HG03095 (cell line): ENCODE data around the gene TMEM221.
"Not testable (repeated sequence)": the region's sequence is repeated elsewhere in the genome, so short reads cannot be mapped to it uniquely, and the experiment has no call there.

Experiments
- ATAC-seq: cut with Tn5 transposase; IDR thresholded peaks from one replicate; pipeline ENCODE4 v1.9.1; 2021; ENCODE audit warnings: moderate library complexity; ENCODE audit not compliant: unreplicated experiment

The TMEM221 gene

DNA sequence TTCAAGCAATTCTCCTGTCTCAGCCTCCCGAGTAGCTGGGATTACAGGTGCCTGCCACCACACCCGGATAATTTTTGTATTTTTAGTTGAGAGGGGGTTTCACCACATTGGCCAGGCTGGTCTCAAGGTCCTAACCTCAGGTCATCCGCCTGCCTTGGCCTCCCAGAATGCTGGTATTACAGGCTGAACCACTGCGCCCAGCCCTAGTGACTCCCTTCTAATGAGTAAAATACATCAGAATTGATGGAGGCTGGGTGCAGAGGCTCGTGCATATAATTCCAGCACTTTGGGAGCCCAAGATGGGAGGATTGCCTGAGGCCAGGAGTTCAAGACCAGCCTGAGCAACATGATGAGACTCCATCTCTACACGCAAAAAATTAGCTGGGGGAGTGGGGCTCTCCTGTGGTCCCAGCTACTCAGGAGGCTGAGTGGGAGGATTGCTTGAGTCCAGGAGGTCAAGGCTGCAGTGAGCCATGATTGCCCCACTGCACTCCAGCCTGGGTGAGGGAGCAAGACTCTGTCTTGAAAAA lies 26.6 kb upstream of the TMEM221 start:
- ATAC-seq: not testable (repeated sequence)

GRCh38 chr19:17473041-17473440 lies 24.6 kb upstream of the TMEM221 start:
- no peak for ATAC-seq

GRCh38 chr19:17471410-17472125 lies 23.1 kb upstream of the TMEM221 start:
- ATAC-seq: no peak

DNA sequence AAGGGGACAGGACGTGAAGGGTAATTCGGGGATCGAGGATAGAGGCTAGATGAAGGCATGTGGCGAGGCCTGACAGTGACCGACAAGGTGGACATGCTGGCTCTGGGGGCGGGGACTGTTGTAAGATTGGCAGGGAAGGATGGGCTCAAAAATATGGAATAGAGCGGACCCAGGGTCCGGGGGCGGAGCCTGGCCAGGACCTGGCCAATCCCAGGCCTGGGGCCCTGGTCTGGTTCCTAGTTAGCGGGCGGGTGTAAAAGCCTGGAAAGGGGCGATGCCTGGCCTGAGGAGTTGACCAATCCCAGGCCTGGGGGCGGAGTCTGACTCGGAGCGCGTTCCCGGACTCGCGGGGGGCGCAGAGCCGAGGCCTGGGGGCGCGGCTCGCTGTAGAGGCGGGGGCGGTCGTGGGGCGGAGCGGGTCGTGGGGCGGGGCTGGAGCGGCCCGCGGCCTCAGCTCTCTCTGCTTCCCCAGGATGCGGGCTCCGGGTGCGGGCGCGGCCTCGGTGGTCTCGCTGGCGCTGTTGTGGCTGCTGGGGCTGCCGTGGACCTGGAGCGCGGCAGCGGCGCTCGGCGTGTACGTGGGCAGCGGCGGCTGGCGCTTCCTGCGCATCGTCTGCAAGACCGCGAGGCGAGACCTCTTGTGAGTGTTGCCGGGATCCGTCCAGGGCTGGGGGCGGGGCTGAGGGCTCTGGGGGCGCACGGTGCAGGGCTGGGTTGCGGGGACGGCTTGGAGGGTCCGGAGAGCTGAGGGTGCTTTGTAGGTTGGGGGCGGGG lies 21.8 kb upstream of the TMEM221 start, which contains the start of gene SLC27A1:
TSS of gene SLC27A1 (plus strand) at position 457 of the 774 bp plus-strand sequence. CDS start at position 474, 17 bp downstream.
- peak; percentile 76 for ATAC-seq

DNA sequence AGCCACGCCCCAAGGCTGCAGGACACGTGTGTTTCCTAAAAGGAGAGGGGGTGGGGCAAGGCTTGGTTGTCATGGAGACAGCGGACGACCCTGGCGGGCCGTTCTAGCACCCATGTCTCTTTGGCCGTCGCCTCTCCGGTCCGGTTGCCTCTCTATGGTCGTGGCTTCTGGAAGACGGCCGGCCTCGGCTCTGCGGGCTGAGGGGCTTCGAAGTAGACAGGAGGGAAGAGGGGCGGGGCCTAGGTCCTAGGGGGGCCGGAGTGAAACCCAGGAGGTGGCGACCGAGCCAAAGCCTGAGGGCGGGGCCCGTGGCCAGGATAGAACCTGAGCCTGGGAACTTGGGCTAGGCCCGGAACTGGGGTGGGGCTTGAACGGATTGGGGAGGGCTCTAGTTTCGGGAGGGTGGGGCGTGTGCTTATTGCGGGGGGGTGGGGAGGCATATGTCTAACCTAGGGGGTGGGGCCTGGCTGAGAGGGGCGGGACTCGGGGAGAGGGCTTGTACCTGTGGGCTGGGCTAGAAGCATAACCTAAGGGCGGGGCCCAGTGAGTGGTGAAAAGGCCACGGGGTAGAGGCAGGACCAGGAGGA lies 21.1 kb upstream of the TMEM221 start:
- ATAC-seq: peak; percentile 43

- no peak for ATAC-seq
Measured at GRCh38 chr19:17469092-17469480, 20.6 kb upstream of the TMEM221 start.

- no peak for ATAC-seq
Measured at GRCh38 chr19:17468302-17469091, 20.0 kb upstream of the TMEM221 start.

DNA sequence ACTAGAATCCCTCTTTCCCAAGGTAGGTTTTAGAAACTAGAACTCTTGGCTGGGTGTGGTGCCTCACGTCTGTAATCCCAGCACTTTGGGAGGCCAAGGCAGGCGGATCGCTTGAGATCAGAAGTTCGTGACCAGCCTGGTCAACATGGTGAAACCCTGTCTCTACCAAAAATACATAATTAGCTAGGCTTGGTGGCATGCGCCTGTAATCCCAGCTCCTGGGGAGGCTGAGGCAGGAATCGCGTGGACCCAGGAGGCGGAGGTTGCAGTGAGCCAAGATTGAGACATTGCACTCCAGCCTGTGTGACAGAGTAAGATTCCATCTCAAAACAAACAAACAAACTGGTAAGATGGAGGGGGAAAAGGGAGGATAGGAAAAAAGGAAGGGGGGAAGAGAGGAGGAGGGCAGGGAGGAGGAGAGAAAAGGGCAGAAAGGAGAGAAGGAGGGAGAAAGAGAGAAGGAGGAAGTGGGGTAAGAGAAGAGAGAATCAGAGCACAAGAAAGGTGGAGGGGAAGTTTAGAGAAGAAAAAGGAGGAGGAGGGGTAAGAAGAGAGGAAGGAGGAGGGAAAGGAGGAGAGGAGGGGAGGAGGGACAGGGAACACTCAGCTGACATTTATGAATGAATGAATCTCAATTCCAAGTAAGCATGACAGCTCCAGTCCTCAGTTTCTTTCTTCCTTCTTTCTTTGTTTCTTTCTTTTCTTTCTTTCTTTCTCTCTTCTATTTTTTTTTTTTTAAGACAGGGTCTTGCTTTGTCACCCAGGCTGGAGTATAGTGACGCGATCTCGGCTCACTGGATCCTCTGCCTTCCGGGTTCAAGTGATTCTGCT lies 19.2 kb upstream of the TMEM221 start:
- ATAC-seq: no peak

DNA sequence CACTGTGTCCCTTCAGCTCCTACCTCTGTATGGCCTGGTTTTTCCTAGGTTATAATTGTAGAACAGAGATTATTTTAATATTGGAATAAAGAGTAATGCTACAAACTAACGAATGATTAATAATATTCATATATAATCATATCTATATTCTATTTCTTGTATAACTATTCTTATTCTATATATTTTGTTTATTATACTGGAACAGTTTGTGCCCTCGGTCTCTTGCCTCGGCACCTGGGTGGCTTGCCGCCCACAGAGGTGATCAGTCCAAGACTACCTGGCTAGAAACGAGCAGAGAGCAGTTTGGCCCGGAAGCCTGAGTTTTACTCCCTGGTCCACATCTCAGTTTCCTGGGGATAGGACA lies 18.0 kb upstream of the TMEM221 start:
- ATAC-seq: no peak

- no peak for ATAC-seq
Measured at GRCh38 chr19:17460372-17461230, 12.1 kb upstream of the TMEM221 start, which contains the start of gene NXNL1. TSS of gene NXNL1 (minus strand) at chr19:17460926. CDS start at chr19:17460869, 57 bp downstream.

GRCh38 chr19:17458970-17459369 lies 10.5 kb upstream of the TMEM221 start:
- no peak for ATAC-seq

DNA sequence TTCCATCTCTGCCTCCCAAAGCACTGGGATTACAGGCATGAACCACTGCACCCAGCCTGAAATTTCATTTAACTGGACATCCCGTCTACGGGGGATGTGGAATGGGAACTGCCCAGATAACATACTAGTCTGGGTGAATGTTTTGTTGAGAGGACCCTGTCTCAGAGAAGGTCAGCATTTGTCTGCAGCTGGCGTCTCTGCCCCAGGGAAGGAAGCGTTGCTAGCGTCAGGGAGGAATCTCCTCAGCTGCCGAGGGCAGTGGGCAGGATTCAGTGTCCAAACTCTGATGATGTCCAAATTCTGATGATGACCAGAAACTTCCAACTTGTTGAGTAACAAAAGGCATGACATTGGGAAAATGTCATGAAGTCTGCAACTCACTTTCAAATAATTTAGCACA lies 9.1 kb upstream of the TMEM221 start:
- ATAC-seq: no peak

GRCh38 chr19:17456127-17456526 lies 7.7 kb upstream of the TMEM221 start:
- ATAC-seq: no peak

GRCh38 chr19:17455308-17456123 lies 7.0 kb upstream of the TMEM221 start:
- ATAC-seq: no peak

DNA sequence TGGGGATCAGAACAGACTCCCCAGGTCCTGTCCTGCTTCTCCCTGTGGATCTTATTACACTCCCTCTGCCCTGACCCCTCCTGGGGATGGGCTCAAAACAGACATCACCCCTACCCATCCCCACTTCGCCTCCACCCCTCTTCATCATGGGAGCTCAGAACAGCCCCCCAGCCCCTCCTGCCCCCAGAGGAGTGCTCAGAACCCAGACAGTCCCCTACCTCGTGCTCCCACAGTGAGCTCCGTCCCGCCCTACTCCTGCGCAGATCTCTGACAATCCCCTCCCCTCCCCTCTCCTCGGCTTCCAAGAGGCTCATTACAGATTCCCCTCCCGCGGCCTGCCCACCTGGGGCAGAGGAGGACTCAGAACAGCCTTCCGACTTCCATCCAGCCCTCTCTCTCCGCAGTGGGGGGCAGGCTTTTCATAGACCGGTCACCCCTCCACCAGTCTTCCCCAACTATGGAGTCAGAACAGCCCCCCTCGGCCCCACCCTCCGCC lies 6.2 kb upstream of the TMEM221 start:
- ATAC-seq: no peak

- no peak for ATAC-seq
Measured at GRCh38 chr19:17451820-17452219, 3.4 kb upstream of the TMEM221 start.

GRCh38 chr19:17450264-17451075 lies 2.0 kb upstream of the TMEM221 start:
- ATAC-seq: no peak
